HCT116 (cell line): Measurements from ENCODE around the gene ASB3. TPM values are rescaled to one million over a fixed set of nuclear protein-coding genes. Genes with fewer than 3 reads are reported as not detected.

Experiments
- ATAC-seq: fragments of 200-7000 bp; cut with Tn5 transposase; 2 replicates; pipeline ENCODE4 v1.9.1; 2020; ENCODE audit warnings: mild to moderate bottlenecking, moderate library complexity
- BruUV-seq: library from RNA; stranded (reverse); fragments of 400-500 nt; replicated peaks from 2 replicates; lab custom pipeline; 2021; lab: Mats Ljungman, UMichigan
- CTCF ChIA-PET: fragments of 300-600 bp; sonication (Branson Sonifier 250); formaldehyde crosslinking; loops from one replicate; lab custom pipeline; 2021; ENCODE audit warnings: antibody characterized with exemption; lab: Charles Lee
- POLR2A ChIA-PET: fragments of 300-600, 350-600 bp; sonication (Branson Sonifier 250); formaldehyde crosslinking; loops from one replicate; lab custom pipeline; 2021; ENCODE audit warnings: antibody characterized with exemption; lab: Charles Lee
- RAD21 ChIA-PET, 2 experiments: fragments of 300-600 bp; sonication (Branson Sonifier 250); formaldehyde crosslinking; loops; one replicate each; lab custom pipeline; 2023; ENCODE audit warnings: low total read pairs in 2 of 2; ENCODE audit not compliant: uncharacterized antibody in 2 of 2, unreplicated experiment in 2 of 2, low non-redundant PET in 1 of 2; lab: Charles Lee
- DNase-seq: peaks from one replicate; pipeline ENCODE4 v3.0.0-alpha.2; 2010; ENCODE audit warnings: low read depth, low spot score
- H2AFZ ChIP-seq: fragments of 200-600 bp; shearing (Covaris generic), sonication (generic); 2 replicates; pipeline ENCODE4 v1.6.1; 2017; ENCODE audit warnings: low read depth, mixed run types, mixed read lengths, antibody characterized with exemption, low read length; ENCODE audit not compliant: poor library complexity, severe bottlenecking
- H3K27ac ChIP-seq: 2 replicates; pipeline ENCODE4 v1.5.1; 2012; ENCODE audit warnings: low read depth, low read length
- H3K27me3 ChIP-seq: fragments of 200-600 bp; sonication (generic); 2 replicates; pipeline ENCODE4 v1.6.1; 2016; ENCODE audit warnings: mixed run types, low read length, mixed read lengths; ENCODE audit not compliant: insufficient read depth
- H3K36me3 ChIP-seq, 2 experiments: fragments of 200-500 bp in 1 of 2; fragments of 200-600 bp in 1 of 2; sonication (Bioruptor generic) in 1 of 2; sonication (generic) in 1 of 2; 2 replicates each; pipeline versions ENCODE4 v1.5.1 to v1.6.1; 2014 to 2016; ENCODE audit warnings: low read length in 2 of 2, inconsistent platforms in 1 of 2, mixed read lengths in 1 of 2, mixed run types in 1 of 2; ENCODE audit not compliant: insufficient read depth in 2 of 2, control insufficient read depth in 1 of 2
- H3K4me1 ChIP-seq, 2 experiments: fragments of 200-600 bp in 1 of 2; sonication (generic) in 1 of 2; 2 replicates each; pipeline versions ENCODE4 v1.5.1 to v1.6.1; 2012 to 2017; ENCODE audit warnings: low read length in 2 of 2, inconsistent platforms in 1 of 2, mild to moderate bottlenecking in 1 of 2, mixed read lengths in 1 of 2, mixed run types in 1 of 2, moderate library complexity in 1 of 2; ENCODE audit not compliant: insufficient read depth in 2 of 2, control insufficient read depth in 1 of 2
- H3K4me2 ChIP-seq: fragments of 200-600 bp; sonication (generic); 2 replicates; pipeline ENCODE4 v1.6.1; 2017; ENCODE audit warnings: mixed run types, low read length, mixed read lengths
- H3K4me3 ChIP-seq, 2 experiments: fragments of 200-600 bp in 1 of 2; sonication (generic) in 1 of 2; replicated peaks in 1 of 2; 2 replicates each; pipeline ENCODE4 v1.5.1; 2011 to 2016; ENCODE audit warnings: low read length in 2 of 2, control low read depth in 1 of 2, low read depth in 1 of 2, mild to moderate bottlenecking in 1 of 2, mixed read lengths in 1 of 2, mixed run types in 1 of 2
- H3K79me2 ChIP-seq: fragments of 200-600 bp; sonication (generic); 2 replicates; pipeline ENCODE4 v1.6.1; 2017; ENCODE audit warnings: mild to moderate bottlenecking, mixed run types, low read length, moderate library complexity, mixed read lengths; ENCODE audit not compliant: insufficient read depth
- H3K9ac ChIP-seq: fragments of 200-600 bp; sonication (generic); 2 replicates; pipeline ENCODE4 v1.6.1; 2016; ENCODE audit warnings: low read length, mixed read lengths
- H3K9me2 ChIP-seq: fragments of 200-600 bp; sonication (generic), shearing (Covaris generic); 2 replicates; pipeline ENCODE4 v1.6.1; 2017; ENCODE audit warnings: mixed run types, mild to moderate bottlenecking, moderate library complexity; ENCODE audit not compliant: insufficient read depth
- H3K9me3 ChIP-seq, 2 experiments: fragments of 200-500 bp in 1 of 2; fragments of 200-600 bp in 1 of 2; sonication (Bioruptor generic) in 1 of 2; sonication (generic) in 1 of 2; 2 replicates each; pipeline ENCODE4 v1.6.1; 2014 to 2017; ENCODE audit warnings: low read length in 2 of 2, mixed read lengths in 2 of 2, inconsistent platforms in 1 of 2, low read depth in 1 of 2, mild to moderate bottlenecking in 1 of 2, mixed run types in 1 of 2, moderate library complexity in 1 of 2; ENCODE audit not compliant: control insufficient read depth in 1 of 2, insufficient read depth in 1 of 2
- H4K20me1 ChIP-seq: fragments of 200-600 bp; sonication (generic), shearing (Covaris generic); 2 replicates; pipeline ENCODE4 v1.6.1; 2017; ENCODE audit warnings: mixed run types, mild to moderate bottlenecking, moderate library complexity; ENCODE audit not compliant: insufficient read depth
- ATF3 ChIP-seq: IDR thresholded peaks from 2 replicates; pipeline ENCODE4 v1.6.1; 2012
- CBX3 ChIP-seq: IDR thresholded peaks from 2 replicates; pipeline ENCODE4 v1.6.1; 2012; ENCODE audit warnings: low read depth
- CEBPB ChIP-seq: IDR thresholded peaks from 2 replicates; pipeline ENCODE4 v1.6.1; 2012; ENCODE audit warnings: low read depth
- CTCF ChIP-seq, 3 experiments: fragments of 200-600 bp in 1 of 3; sonication (generic) in 1 of 3; IDR thresholded peaks in 2 of 3; conservative IDR thresholded peaks in 1 of 3; 2 replicates each; pipeline ENCODE4 v1.5.1; 2012 to 2017; ENCODE audit warnings: low read depth in 2 of 3, low read length in 2 of 3, antibody characterized with exemption in 1 of 3, borderline replicate concordance in 1 of 3, control low read depth in 1 of 3, mild to moderate bottlenecking in 1 of 3, mixed read lengths in 1 of 3, mixed run types in 1 of 3, moderate library complexity in 1 of 3; ENCODE audit not compliant: insufficient read depth in 1 of 3
- EGR1 ChIP-seq: IDR thresholded peaks from 2 replicates; pipeline ENCODE4 v1.6.1; 2012; ENCODE audit warnings: low read depth
- ELF1 ChIP-seq: IDR thresholded peaks from 2 replicates; pipeline ENCODE4 v1.6.1; 2012; ENCODE audit warnings: low read depth, borderline replicate concordance
- EZH2phosphoT487 ChIP-seq: fragments of 200-600 bp; IDR thresholded peaks from 2 replicates; pipeline ENCODE4 v1.6.1; 2018; ENCODE audit warnings: antibody characterized with exemption, borderline replicate concordance
- FOSL1 ChIP-seq: IDR thresholded peaks from 2 replicates; pipeline ENCODE4 v1.6.1; 2012; ENCODE audit warnings: low read depth
- JUND ChIP-seq: IDR thresholded peaks from 2 replicates; pipeline ENCODE4 v1.6.1; 2012
- MAX ChIP-seq: IDR thresholded peaks from 2 replicates; pipeline ENCODE4 v1.6.1; 2012
- POLR2A ChIP-seq: IDR thresholded peaks from 2 replicates; pipeline ENCODE4 v1.7.0; 2011; ENCODE audit warnings: borderline replicate concordance; ENCODE audit not compliant: insufficient read depth, insufficient read length; ENCODE audit errors: extremely low read depth
- POLR2AphosphoS5 ChIP-seq: IDR thresholded peaks from 2 replicates; pipeline ENCODE4 v1.6.1; 2011; ENCODE audit warnings: mild to moderate bottlenecking, low read depth, low read length, moderate library complexity
- RAD21 ChIP-seq: IDR thresholded peaks from 2 replicates; pipeline ENCODE4 v1.6.1; 2012; ENCODE audit warnings: low read depth, mild to moderate bottlenecking
- REST ChIP-seq: IDR thresholded peaks from 2 replicates; pipeline ENCODE4 v1.6.1; 2012; ENCODE audit warnings: low read depth
- SIN3A ChIP-seq: IDR thresholded peaks from 2 replicates; pipeline ENCODE4 v1.6.1; 2012; ENCODE audit warnings: low read depth
- SRF ChIP-seq: IDR thresholded peaks from 2 replicates; pipeline ENCODE4 v1.6.1; 2012; ENCODE audit warnings: low read depth
- YY1 ChIP-seq: IDR thresholded peaks from 2 replicates; pipeline ENCODE4 v1.6.1; 2011; ENCODE audit warnings: low read length, low read depth, moderate library complexity, mild to moderate bottlenecking; ENCODE audit not compliant: insufficient replicate concordance; ENCODE audit errors: extremely low read depth
- ZBTB33 ChIP-seq: IDR thresholded peaks from 2 replicates; pipeline ENCODE4 v1.6.1; 2011; ENCODE audit warnings: mild to moderate bottlenecking, low read length, moderate library complexity; ENCODE audit not compliant: insufficient replicate concordance; ENCODE audit errors: extremely low read depth
- ZNF274 ChIP-seq: fragments of 200-500 bp; sonication (Bioruptor generic); IDR thresholded peaks from 2 replicates; pipeline ENCODE4 v1.6.1; 2014; ENCODE audit warnings: mild to moderate bottlenecking, low read depth, low read length, inconsistent platforms
- intact Hi-C: fragments of 100-400 bp; cut with micrococcal nuclease; formaldehyde crosslinking; loops from 2 replicates; pipeline ENCODE4 v1.10.0; 2022
- total RNA-seq: library from RNA; stranded (reverse); gene quantifications from one replicate; pipeline ENCODE4 v1.2.1, GENCODE V29; 2021; ENCODE audit not compliant: unreplicated experiment

The ASB3 gene
- total RNA-seq, 1 experiment from 2014 or later: 17.3 TPM

GRCh38 chr2:53819634-53820033 is 32.9 kb upstream of the ASB3 start:
- H3K27ac ChIP-seq: no peak overlapping the region
- no peak overlapping the region for H3K4me2 ChIP-seq
- ATAC-seq: no peak
- no peaks in the 10 kb centered on the region for H3K4me1 ChIP-seq
- no peaks in the 10 kb centered on the region for H3K79me2 ChIP-seq
- intact Hi-C loops: no loop called here
- no peaks in the 10 kb centered on the region for H3K27me3 ChIP-seq
- H3K9me3 ChIP-seq: no peaks in the 10 kb centered on the region
- ChIA-PET RAD21 (no interaction called here), POLR2A (no interaction called here), CTCF (no interaction called here)
- no peak overlapping the region for H3K4me3 ChIP-seq
- no TSS peak for BruUV-seq
- no peaks in the 10 kb centered on the region for H3K9me2 ChIP-seq
- no peaks in the 10 kb centered on the region for H4K20me1 ChIP-seq
- TF ChIP-seq SIN3A: no peak
- no peak for TF ChIP-seq CTCF (IDR thresholded peaks at IDR 0.05 in 2 of 3, conservative IDR thresholded peaks at IDR 0.05 in 1 of 3; ENCODE audit: borderline replicate concordance in 1 of 3, insufficient read depth in 1 of 3, low read depth in 2 of 3, low read length in 2 of 3)
- no peak for TF ChIP-seq CEBPB
- no peak for TF ChIP-seq CBX3
- no peak for TF ChIP-seq JUND
- no peak for TF ChIP-seq EZH2phosphoT487
- TF ChIP-seq POLR2A: no peak
- TF ChIP-seq POLR2AphosphoS5: no peak
- no peak for TF ChIP-seq ELF1
- no peak for TF ChIP-seq YY1
- no peak for TF ChIP-seq FOSL1
- no peak for TF ChIP-seq MAX
- no peak for TF ChIP-seq SRF
- TF ChIP-seq ATF3: no peak
- no peak for TF ChIP-seq ZBTB33
- no peak for TF ChIP-seq ZNF274
- TF ChIP-seq RAD21: no peak
- TF ChIP-seq REST: no peak
- TF ChIP-seq EGR1: no peak
- TF ChIP-seq, all 23 proteins: peak for 0
- Histone ChIP-seq H2AFZ (no peak overlapping the region), H3K9ac (no peak overlapping the region), H3K36me3 (peaks cover 0 to 6% of the 10 kb centered on the region in 2 experiments; a peak in 2 of 4 replicates)
- DNase-seq: no peak
